HG03064 (cell line): ENCODE measurements around the gene C3orf18.

Experiments
- ATAC-seq: cut with Tn5 transposase; IDR thresholded peaks from one replicate; pipeline ENCODE4 v1.9.1; 2021; ENCODE audit warnings: low read depth; ENCODE audit not compliant: unreplicated experiment

C3orf18 gene

GRCh38 chr3:50567386-50568167 is at the start of gene C3orf18:
TSS of gene C3orf18 (minus strand) at chr3:50567747. CDS start at chr3:50565699, 2,048 bp downstream.
- ATAC-seq = peak; percentile 77

- ATAC-seq = peak; percentile 51
Measured at GRCh38 chr3:50616770-50617095, 49.2 kb upstream of the C3orf18 start.

GRCh38 chr3:50616003-50616769 is 48.6 kb upstream of the C3orf18 start:
- ATAC-seq = no peak

- no peak for ATAC-seq
Measured at GRCh38 chr3:50615190-50615589, 47.6 kb upstream of the C3orf18 start.

- no peak for ATAC-seq
Measured at GRCh38 chr3:50612970-50613846, 45.7 kb upstream of the C3orf18 start.

GRCh38 chr3:50612234-50612882 is 44.8 kb upstream of the C3orf18 start:
- ATAC-seq = no peak

- peak; percentile 73 for ATAC-seq
Measured at GRCh38 chr3:50611464-50612233, 44.1 kb upstream of the C3orf18 start, which contains the start of gene CISH. TSS of gene CISH (minus strand) at chr3:50611774. CDS start at chr3:50611650, 124 bp downstream.

GRCh38 chr3:50610992-50611463 is 43.5 kb upstream of the C3orf18 start:
- no peak for ATAC-seq

- no peak for ATAC-seq
Measured at GRCh38 chr3:50610181-50610971, 42.8 kb upstream of the C3orf18 start.

- no peak for ATAC-seq
Measured at GRCh38 chr3:50609763-50610085, 42.2 kb upstream of the C3orf18 start.

- ATAC-seq = no peak
Measured at GRCh38 chr3:50609071-50609762, 41.7 kb upstream of the C3orf18 start.

- ATAC-seq = no peak
Measured at GRCh38 chr3:50608278-50608677, 40.7 kb upstream of the C3orf18 start.

GRCh38 chr3:50607271-50608091 is 39.9 kb upstream of the C3orf18 start:
- ATAC-seq = no peak

- no peak for ATAC-seq
Measured at GRCh38 chr3:50606596-50606995, 39.0 kb upstream of the C3orf18 start.

GRCh38 chr3:50605901-50606326 is 38.4 kb upstream of the C3orf18 start:
- ATAC-seq = no peak

GRCh38 chr3:50604628-50605588 is 37.4 kb upstream of the C3orf18 start:
- no peak for ATAC-seq
